ENCODE measurements around the gene DNAJC7.
"Not testable (repeated sequence)": the region's sequence is repeated elsewhere in the genome, so short reads cannot be mapped to it uniquely, and the experiment has no call there.

Gene DNAJC7

DNA sequence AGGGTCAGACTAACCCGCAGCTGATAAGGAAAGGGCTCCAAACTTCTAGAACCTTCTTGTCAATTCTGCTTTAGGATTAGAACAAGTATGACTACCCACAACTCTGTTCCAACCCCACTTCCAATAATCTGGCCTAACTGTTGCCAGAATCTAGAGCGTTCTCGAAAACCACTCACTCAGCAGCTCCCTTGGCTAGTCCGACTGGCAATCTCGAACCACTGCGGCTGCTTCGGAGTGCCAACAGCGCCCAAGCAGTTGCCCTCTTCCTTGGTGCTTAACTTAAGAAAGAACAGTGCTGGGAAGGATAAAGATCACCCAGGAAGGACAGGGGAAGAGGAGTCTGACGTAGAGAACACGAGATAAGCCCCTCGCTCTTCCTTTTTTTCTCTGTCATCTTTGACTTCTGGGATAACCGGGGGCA lies 818 bp downstream of the DNAJC7 start:
- peak overlapping the region; percentile 98 to 99 for H3K4me3 ChIP-seq (replicated peaks in 1 of 2; ENCODE audit: low read depth in 2 of 2, low read length in 2 of 2)
- peak in 1 of 2 donors; percentile 44 for DNase-seq (ENCODE audit: low read depth in 2 of 2)
- TF ChIP-seq, protein P1, sequence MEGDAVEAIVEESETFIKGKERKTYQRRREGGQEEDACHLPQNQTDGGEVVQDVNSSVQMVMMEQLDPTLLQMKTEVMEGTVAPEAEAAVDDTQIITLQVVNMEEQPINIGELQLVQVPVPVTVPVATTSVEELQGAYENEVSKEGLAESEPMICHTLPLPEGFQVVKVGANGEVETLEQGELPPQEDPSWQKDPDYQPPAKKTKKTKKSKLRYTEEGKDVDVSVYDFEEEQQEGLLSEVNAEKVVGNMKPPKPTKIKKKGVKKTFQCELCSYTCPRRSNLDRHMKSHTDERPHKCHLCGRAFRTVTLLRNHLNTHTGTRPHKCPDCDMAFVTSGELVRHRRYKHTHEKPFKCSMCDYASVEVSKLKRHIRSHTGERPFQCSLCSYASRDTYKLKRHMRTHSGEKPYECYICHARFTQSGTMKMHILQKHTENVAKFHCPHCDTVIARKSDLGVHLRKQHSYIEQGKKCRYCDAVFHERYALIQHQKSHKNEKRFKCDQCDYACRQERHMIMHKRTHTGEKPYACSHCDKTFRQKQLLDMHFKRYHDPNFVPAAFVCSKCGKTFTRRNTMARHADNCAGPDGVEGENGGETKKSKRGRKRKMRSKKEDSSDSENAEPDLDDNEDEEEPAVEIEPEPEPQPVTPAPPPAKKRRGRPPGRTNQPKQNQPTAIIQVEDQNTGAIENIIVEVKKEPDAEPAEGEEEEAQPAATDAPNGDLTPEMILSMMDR (IDR thresholded peaks at IDR 0.05; ENCODE audit: low read depth, low read length) = no peak

DNA sequence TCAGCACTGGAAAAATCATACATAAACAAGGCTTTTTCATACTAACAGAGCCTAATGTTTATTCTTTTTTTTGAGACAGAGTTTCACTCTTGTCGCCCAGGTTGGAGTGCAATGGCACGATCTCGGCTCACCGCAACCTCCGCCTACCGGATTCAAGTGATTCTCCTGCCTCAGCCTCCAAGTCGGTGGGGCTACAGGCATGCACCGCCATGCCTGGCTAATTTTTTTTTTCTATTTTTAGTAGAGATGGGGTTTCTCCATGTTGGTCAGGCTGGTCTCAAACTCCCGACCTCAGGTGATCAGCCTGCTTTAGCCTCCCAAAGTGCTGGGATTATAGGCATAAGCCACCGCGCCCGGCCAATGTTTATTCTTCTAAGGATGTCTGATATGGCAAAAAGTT lies 3.5 kb downstream of the DNAJC7 start:
- not testable (repeated sequence) for H3K4me3 ChIP-seq (replicated peaks in 1 of 2; ENCODE audit: low read depth in 2 of 2, low read length in 2 of 2); DNase-seq (ENCODE audit: low read depth in 2 of 2)

DNA sequence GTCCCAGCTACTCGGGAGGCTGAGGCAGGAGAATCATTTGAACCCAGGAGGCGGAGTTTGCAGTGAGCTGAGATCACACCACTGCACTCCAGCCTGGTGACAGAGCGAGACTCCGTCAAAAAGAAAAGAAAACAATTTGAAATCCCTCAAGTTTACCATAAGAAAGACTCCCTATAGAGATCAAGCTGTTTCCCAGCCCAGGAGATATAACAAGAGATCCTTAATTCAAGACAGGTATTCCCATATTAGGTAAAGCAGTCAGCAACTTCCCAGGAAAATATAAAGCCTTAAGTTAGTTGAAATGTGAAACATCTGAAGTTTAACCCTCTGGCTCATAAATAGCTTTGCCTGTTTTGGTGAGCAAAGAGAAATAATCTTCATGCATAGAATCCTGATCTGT lies 4.9 kb downstream of the DNAJC7 start:
- H3K4me3 ChIP-seq (replicated peaks in 1 of 2; ENCODE audit: low read depth in 2 of 2, low read length in 2 of 2); DNase-seq (ENCODE audit: low read depth in 2 of 2): not testable (repeated sequence)

DNA sequence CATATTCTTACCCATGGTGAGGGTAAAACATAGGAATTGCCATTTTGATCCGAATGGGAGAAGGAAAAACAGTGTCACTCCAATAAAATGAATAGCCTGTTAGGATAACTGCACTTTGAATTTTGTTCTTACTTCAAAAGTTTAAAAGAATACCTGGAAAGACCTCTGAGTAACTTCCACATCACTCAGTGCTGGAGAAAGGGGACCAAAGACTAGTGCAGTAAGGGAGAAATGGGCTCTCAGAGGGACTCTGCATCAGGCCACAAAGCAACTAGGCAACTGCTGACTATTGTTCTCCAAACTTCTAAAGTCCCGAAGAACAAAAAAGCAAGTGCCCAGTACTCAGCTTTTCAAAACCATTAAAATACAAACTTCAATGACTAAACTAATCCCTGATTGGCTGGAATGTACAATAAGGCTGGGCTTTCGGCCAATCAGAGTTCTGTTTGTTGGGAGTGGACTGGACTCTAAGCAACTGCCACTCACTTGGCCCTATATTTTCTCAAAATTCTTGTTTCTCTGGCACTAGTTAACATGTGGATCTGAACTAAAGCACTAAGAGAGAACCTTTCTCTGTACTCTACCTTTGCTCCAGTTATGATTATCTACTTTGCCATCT lies 6.2 kb downstream of the DNAJC7 start:
- TF ChIP-seq, protein P1 (IDR thresholded peaks at IDR 0.05; ENCODE audit: low read depth, low read length) = no peak
- H3K4me3 ChIP-seq (replicated peaks in 1 of 2; ENCODE audit: low read depth in 2 of 2, low read length in 2 of 2) = no peak overlapping the region
- peak; percentile 52 to 68 for DNase-seq (ENCODE audit: low read depth in 2 of 2)

DNA sequence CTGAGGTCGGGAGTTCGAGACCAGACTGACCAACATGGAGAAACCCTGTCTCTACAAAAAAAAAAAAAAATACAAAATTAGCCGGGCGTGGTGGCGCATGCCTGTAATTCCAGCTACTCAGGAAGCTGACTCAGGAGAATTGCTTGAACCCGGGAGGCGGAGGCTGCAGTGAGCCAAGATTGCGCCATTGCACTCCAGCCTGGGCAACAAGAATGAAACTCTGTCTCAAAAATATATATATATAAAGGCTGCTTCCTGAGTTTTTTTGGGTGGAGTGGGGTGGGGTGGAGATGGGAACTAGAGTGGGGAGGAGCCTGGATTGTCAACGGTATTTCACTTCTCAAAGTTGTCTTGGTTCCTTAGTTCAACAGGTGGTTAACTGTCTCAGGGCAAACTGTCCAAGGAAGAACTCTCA lies 7.0 kb downstream of the DNAJC7 start:
- H3K4me3 ChIP-seq (replicated peaks in 1 of 2; ENCODE audit: low read depth in 2 of 2, low read length in 2 of 2) = not testable (repeated sequence)
- DNase-seq (ENCODE audit: low read depth in 2 of 2) = peak; percentile 78 to 82

DNA sequence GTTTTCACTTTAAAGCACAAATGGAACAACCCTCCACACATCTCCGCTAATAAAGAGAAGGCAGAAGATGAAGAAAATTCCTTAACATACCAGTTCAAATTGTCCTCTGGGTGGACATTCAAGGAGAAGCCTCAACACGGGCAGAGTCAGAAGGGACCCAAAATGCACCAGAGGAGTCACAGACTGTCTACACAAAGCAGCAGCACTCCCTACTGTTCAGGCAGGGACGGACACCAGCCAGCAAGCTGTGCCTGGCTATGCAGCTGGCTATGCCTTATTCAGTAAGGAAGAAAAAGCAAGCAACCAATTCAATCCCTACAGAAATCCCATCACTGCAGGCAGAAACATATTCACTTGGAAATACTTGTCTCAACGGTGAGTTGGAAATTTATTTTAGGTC lies 8.1 kb downstream of the DNAJC7 start:
- TF ChIP-seq, protein P1 (IDR thresholded peaks at IDR 0.05; ENCODE audit: low read depth, low read length) = peak; percentile 6
- peak in 1 of 2 donors; percentile 20 for DNase-seq (ENCODE audit: low read depth in 2 of 2)
- no peak overlapping the region for H3K4me3 ChIP-seq (replicated peaks in 1 of 2; ENCODE audit: low read depth in 2 of 2, low read length in 2 of 2)

DNA sequence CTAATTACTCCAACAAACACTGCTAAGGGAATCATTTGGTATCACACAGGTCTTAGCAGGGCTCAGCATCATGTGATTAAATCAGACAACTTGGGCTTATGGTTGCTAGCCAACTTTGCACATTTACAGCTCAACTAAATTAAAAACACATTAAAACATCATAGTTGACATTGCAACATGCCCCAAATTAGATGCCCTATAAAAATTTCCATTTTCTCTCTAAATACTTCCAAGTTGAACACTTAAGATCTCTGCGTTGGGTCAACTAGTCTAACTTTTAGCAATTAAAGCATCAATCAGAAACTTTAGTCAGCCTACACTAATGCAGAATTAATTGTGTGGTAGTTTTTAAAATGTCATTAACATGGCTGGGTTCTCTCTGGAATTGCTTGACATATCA lies 12.1 kb downstream of the DNAJC7 start:
- H3K4me3 ChIP-seq (replicated peaks in 1 of 2; ENCODE audit: low read depth in 2 of 2, low read length in 2 of 2) = no peak overlapping the region
- no peak for DNase-seq (ENCODE audit: low read depth in 2 of 2)
- TF ChIP-seq, protein P1 (IDR thresholded peaks at IDR 0.05; ENCODE audit: low read depth, low read length) = no peak

DNA sequence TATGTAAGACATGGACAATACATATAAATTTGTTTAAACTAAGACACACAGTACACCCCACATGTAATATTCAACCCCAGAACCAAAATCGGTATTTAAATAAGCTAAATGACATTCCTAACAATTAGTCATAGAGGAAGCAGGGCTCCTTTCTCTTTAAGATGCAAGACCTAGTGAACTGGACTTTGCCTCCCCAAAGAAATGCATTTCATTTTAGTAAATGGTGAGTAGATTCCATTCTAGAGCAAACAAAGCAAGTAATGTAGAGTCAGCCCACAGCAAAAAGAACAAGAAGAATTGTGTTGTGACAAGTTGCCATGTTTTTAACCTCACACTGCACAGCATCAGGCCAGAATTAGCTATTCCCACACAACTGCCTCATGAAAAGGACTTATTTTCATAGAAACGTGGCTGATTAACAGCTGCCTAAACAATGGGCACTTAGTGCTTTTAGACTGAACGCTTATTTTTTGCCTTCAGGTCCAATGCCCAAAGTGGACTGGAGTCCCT lies 14.4 kb downstream of the DNAJC7 start:
- peak in 1 of 2 donors; percentile 55 for DNase-seq (ENCODE audit: low read depth in 2 of 2)
- TF ChIP-seq, protein P1 (IDR thresholded peaks at IDR 0.05; ENCODE audit: low read depth, low read length) = no peak
- H3K4me3 ChIP-seq (replicated peaks in 1 of 2; ENCODE audit: low read depth in 2 of 2, low read length in 2 of 2) = no peak overlapping the region

All from cardiac fibroblast (primary cell).